NCI-H2029 treated with DMSO at 0.1 percent for 48 hours (cell line): ENCODE data around the gene MFSD2B.

Experiments used
- DNase-seq: peaks from one replicate; lab custom pipeline; 2025; lab: John Stamatoyannopoulos, UW

Gene MFSD2B

GRCh38 chr2:24051833-24052232 is 41.9 kb downstream of the MFSD2B start:
- no peak for DNase-seq

GRCh38 chr2:24052951-24053350 is 43.1 kb downstream of the MFSD2B start:
- DNase-seq = no peak

- DNase-seq = no peak
Measured at GRCh38 chr2:24054366-24055010, 44.6 kb downstream of the MFSD2B start.

- no peak for DNase-seq
Measured at GRCh38 chr2:24055750-24056149, 45.9 kb downstream of the MFSD2B start.

- DNase-seq = no peak
Measured at GRCh38 chr2:24058564-24059271, 48.8 kb downstream of the MFSD2B start.

- no peak for DNase-seq
Measured at GRCh38 chr2:24065341-24065740, 55.5 kb downstream of the MFSD2B start.

- DNase-seq = no peak
Measured at GRCh38 chr2:24072259-24072658, 62.4 kb downstream of the MFSD2B start.

GRCh38 chr2:24073816-24074215 is 63.9 kb downstream of the MFSD2B start:
- DNase-seq = no peak

- no peak for DNase-seq
Measured at GRCh38 chr2:24075259-24075658, 65.4 kb downstream of the MFSD2B start.
